Stimulated activated CD4-positive, alpha-beta T cell treated with anti-CD3 and anti-CD28 coated beads, Interleukin-12 subunit alpha, Interleukin-12 subunit beta, amount 100 ng/mL, for 4 hours (primary cell): ENCODE measurements around the gene FOXB2.
"Not testable (repeated sequence)": the region's sequence is repeated elsewhere in the genome, so short reads cannot be mapped to it uniquely, and the experiment has no call there.

ENCODE experiments used
- DNase-seq: peaks from one replicate; pipeline ENCODE4 v3.0.0-alpha.2; 2020

Gene FOXB2

GRCh38 chr9:77019236-77019925 lies at the start of gene FOXB2:
TSS of gene FOXB2 (plus strand) at chr9:77019655. CDS start at chr9:77019655, 0 bp downstream.
- no peak for DNase-seq

GRCh38 chr9:76969716-76970115 lies 49.7 kb upstream of the FOXB2 start:
- no peak for DNase-seq

- DNase-seq: not testable (repeated sequence)
Measured at GRCh38 chr9:76978831-76979230, 40.6 kb upstream of the FOXB2 start.

GRCh38 chr9:76980566-76980965 lies 38.9 kb upstream of the FOXB2 start:
- DNase-seq: no peak

GRCh38 chr9:76984486-76984885 lies 35.0 kb upstream of the FOXB2 start:
- no peak for DNase-seq

GRCh38 chr9:76985581-76985980 lies 33.9 kb upstream of the FOXB2 start:
- no peak for DNase-seq

- no peak for DNase-seq
Measured at GRCh38 chr9:76987594-76988200, 31.8 kb upstream of the FOXB2 start.

GRCh38 chr9:76988941-76989340 lies 30.5 kb upstream of the FOXB2 start:
- no peak for DNase-seq

- DNase-seq: no peak
Measured at GRCh38 chr9:76989501-76989900, 30.0 kb upstream of the FOXB2 start.

- DNase-seq: no peak
Measured at GRCh38 chr9:76996700-76997099, 22.8 kb upstream of the FOXB2 start.

GRCh38 chr9:76999261-76999660 lies 20.2 kb upstream of the FOXB2 start:
- DNase-seq: no peak

- no peak for DNase-seq
Measured at GRCh38 chr9:77000330-77000729, 19.1 kb upstream of the FOXB2 start.

GRCh38 chr9:77003366-77003765 lies 16.1 kb upstream of the FOXB2 start:
- DNase-seq: no peak

GRCh38 chr9:77005216-77005615 lies 14.2 kb upstream of the FOXB2 start:
- DNase-seq: no peak

- no peak for DNase-seq
Measured at GRCh38 chr9:77010527-77010926, 8.9 kb upstream of the FOXB2 start.

- peak; percentile 60 for DNase-seq
Measured at GRCh38 chr9:77011973-77012821, 7.3 kb upstream of the FOXB2 start.

GRCh38 chr9:77013206-77013931 lies 6.1 kb upstream of the FOXB2 start:
- no peak for DNase-seq

GRCh38 chr9:77013932-77014596 lies 5.4 kb upstream of the FOXB2 start:
- DNase-seq: no peak

GRCh38 chr9:77014597-77015263 lies 4.7 kb upstream of the FOXB2 start:
- DNase-seq: no peak

- DNase-seq: no peak
Measured at GRCh38 chr9:77015327-77016048, 4.0 kb upstream of the FOXB2 start.

GRCh38 chr9:77016121-77016525 lies 3.3 kb upstream of the FOXB2 start:
- no peak for DNase-seq
